Calu3 (cell line): ENCODE measurements around the gene SLC12A4. TPM values are rescaled to one million over a fixed set of nuclear protein-coding genes. Genes with fewer than 3 reads are reported as not detected.

Experiments
- BruUV-seq: library from RNA; stranded (reverse); fragments of 400-500 nt; replicated peaks from 2 replicates; lab custom pipeline; 2021; lab: Mats Ljungman, UMichigan
- CTCF ChIA-PET: fragments of 300-600 bp; sonication (Branson Sonifier 250); formaldehyde crosslinking; loops from one replicate; lab custom pipeline; 2022; ENCODE audit warnings: antibody characterized with exemption; lab: Charles Lee
- DNase-seq: peaks from one replicate; pipeline ENCODE4 v3.0.0; 2022
- H3K27ac Mint-ChIP-seq: one replicate; pipeline ENCODE4 v1.8.0; 2022; ENCODE audit warnings: mixed read lengths; ENCODE audit not compliant: unreplicated experiment
- H3K27me3 Mint-ChIP-seq: one replicate; pipeline ENCODE4 v1.8.0; 2022; ENCODE audit warnings: mixed read lengths; ENCODE audit not compliant: unreplicated experiment
- H3K36me3 Mint-ChIP-seq: one replicate; pipeline ENCODE4 v1.8.0; 2022; ENCODE audit warnings: mild to moderate bottlenecking, moderate library complexity, mixed read lengths; ENCODE audit not compliant: insufficient read depth, unreplicated experiment
- H3K4me1 Mint-ChIP-seq: one replicate; pipeline ENCODE4 v1.8.0; 2022; ENCODE audit warnings: mild to moderate bottlenecking, low read depth, mixed read lengths; ENCODE audit not compliant: unreplicated experiment
- H3K4me3 Mint-ChIP-seq: one replicate; pipeline ENCODE4 v1.8.0; 2022; ENCODE audit warnings: mild to moderate bottlenecking, low read depth, moderate library complexity, mixed read lengths; ENCODE audit not compliant: unreplicated experiment
- H3K9me3 Mint-ChIP-seq: one replicate; pipeline ENCODE4 v1.8.0; 2022; ENCODE audit warnings: low read depth, mixed read lengths; ENCODE audit not compliant: unreplicated experiment
- CTCF ChIP-seq: fragments of 200-600 bp; IDR thresholded peaks from one replicate; pipeline ENCODE4 v1.8.0; 2022; ENCODE audit warnings: antibody characterized with exemption; ENCODE audit not compliant: unreplicated experiment
- intact Hi-C: fragments of 100-400 bp; cut with micrococcal nuclease; formaldehyde crosslinking; loops from one replicate; pipeline ENCODE4 v1.10.0; 2022; ENCODE audit not compliant: unreplicated experiment
- total RNA-seq: library from RNA; stranded (reverse); gene quantifications from 2 replicates; pipeline ENCODE4 v1.2.3, GENCODE V29; 2022

Gene SLC12A4
- total RNA-seq, 1 experiment from 2014 or later, result 38.0 TPM

GRCh38 chr16:67954421-67955196, 13.8 kb downstream of the SLC12A4 start:
- Mint-ChIP-seq H3K4me1 (no peaks in the 10 kb centered on the region), H3K36me3 (peaks cover 22% of the 10 kb centered on the region), H3K4me3 (no peak overlapping the region), H3K27ac (no peak overlapping the region), H3K27me3 (no peaks in the 10 kb centered on the region), H3K9me3 (no peaks in the 10 kb centered on the region)
- CTCF ChIA-PET, result no interaction called here
- no peak for TF ChIP-seq CTCF
- intact Hi-C loops, result no loop called here
- BruUV-seq, result no TSS peak
- no peak for DNase-seq

GRCh38 chr16:67953641-67954375, 14.6 kb downstream of the SLC12A4 start:
- BruUV-seq, result no TSS peak
- no peak for TF ChIP-seq CTCF
- no peak for DNase-seq
- Mint-ChIP-seq H3K4me3 (no peak overlapping the region), H3K27ac (no peak overlapping the region), H3K36me3 (peaks cover 26% of the 10 kb centered on the region), H3K27me3 (no peaks in the 10 kb centered on the region), H3K9me3 (no peaks in the 10 kb centered on the region), H3K4me1 (no peaks in the 10 kb centered on the region)
- intact Hi-C loops, result no loop called here
- CTCF ChIA-PET, result no interaction called here

GRCh38 chr16:67951485-67951884, 17.0 kb downstream of the SLC12A4 start:
- no peaks in the 10 kb centered on the region for H3K27me3 Mint-ChIP-seq
- H3K9me3 Mint-ChIP-seq, result no peaks in the 10 kb centered on the region
- no TSS peak for BruUV-seq
- CTCF ChIA-PET, result no interaction called here
- no peak for DNase-seq
- intact Hi-C loops, result no loop called here
- peaks cover 44% of the 10 kb centered on the region for H3K36me3 Mint-ChIP-seq
- H3K27ac Mint-ChIP-seq, result no peak overlapping the region
- TF ChIP-seq CTCF, result no peak
- peaks cover 9% of the 10 kb centered on the region for H3K4me1 Mint-ChIP-seq
- H3K4me3 Mint-ChIP-seq, result no peak overlapping the region

GRCh38 chr16:67950335-67950843, 18.0 kb downstream of the SLC12A4 start:
- no peaks in the 10 kb centered on the region for H3K9me3 Mint-ChIP-seq
- intact Hi-C loops, result no loop called here
- peaks cover 51% of the 10 kb centered on the region for H3K36me3 Mint-ChIP-seq
- peaks cover 9% of the 10 kb centered on the region for H3K4me1 Mint-ChIP-seq
- no peaks in the 10 kb centered on the region for H3K27me3 Mint-ChIP-seq
- no peak overlapping the region for H3K27ac Mint-ChIP-seq
- BruUV-seq, result no TSS peak
- TF ChIP-seq CTCF, result no peak
- CTCF ChIA-PET, result interaction anchor here (0.5 to 1.1 kb wide), 2 partner anchors 9 to 118 kb away, joined by 4 to 5 read pairs; no protein-coding TSS in a partner anchor
- H3K4me3 Mint-ChIP-seq, result no peak overlapping the region
- DNase-seq, result no peak
